H54 (cell line): ENCODE data around the gene KPNA5.

ENCODE experiments used
- DNase-seq: peaks from one replicate; pipeline ENCODE4 v3.0.0; 2011; ENCODE audit warnings: low spot score, mixed read lengths; ENCODE audit not compliant: insufficient read length
- FAIRE-seq: peaks from 3 replicates; lab custom pipeline; 2011; peaks lifted over from hg19 to GRCh38; lab: Jason Lieb, UNC
- POLR2A ChIP-seq: IDR thresholded peaks from 2 replicates; pipeline ENCODE4 v1.6.1; 2011; ENCODE audit warnings: low read depth, mild to moderate bottlenecking, low read length

Gene KPNA5

GRCh38 chr6:116741571-116741970, 60.6 kb downstream of the KPNA5 start:
- FAIRE-seq (no peak), DNase-seq (no peak)
- no peak for TF ChIP-seq POLR2A

DNA sequence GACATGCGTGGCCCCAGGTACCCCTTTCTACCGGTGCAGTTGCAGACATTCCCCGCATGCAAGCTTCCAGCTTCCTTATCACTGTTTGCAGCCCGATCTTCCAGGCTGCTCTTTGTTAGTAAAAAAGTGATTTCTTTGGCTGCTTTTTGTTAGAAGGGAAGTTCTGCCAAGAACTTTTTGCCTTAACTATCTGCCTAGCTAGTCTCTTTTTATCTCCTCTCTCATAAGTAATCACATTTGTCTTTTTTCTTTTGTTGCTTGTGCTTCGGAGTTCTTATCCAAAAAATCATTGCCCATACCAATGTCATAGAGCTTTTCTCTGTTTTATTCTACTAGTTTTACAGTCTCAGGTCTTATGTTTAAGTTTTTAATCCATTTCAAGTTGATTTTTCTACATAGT, 64.2 kb downstream of the KPNA5 start:
- DNase-seq, result no peak
- FAIRE-seq, result no peak
- no peak for TF ChIP-seq POLR2A

- TF ChIP-seq POLR2A, result no peak
- FAIRE-seq (no peak), DNase-seq (no peak)
Observed at GRCh38 chr6:116761779-116762178, 80.8 kb downstream of the KPNA5 start.

DNA sequence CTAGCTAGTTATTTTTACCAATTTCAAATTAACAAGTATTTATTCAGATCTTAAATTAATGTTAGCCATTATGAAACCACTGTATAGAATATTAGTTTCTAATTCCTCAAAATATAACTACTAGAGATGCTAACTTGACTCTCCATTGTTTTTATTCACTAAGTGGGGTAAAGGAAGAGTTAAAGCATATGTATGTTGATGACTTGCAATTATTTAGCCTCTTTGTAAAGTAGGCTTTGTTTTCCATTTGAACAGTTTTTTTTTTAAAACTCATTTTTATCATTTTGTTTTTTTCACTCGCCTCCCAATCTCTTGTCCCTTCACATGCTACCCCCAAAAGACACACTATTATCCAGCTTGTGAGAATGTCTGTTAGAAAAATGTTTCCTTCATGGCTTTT, 81.2 kb downstream of the KPNA5 start:
- DNase-seq, result no peak
- TF ChIP-seq POLR2A, result no peak
- FAIRE-seq, result no peak

- FAIRE-seq (no peak), DNase-seq (no peak)
- TF ChIP-seq POLR2A, result no peak
Observed at GRCh38 chr6:116763048-116763447, 82.0 kb downstream of the KPNA5 start.

DNA sequence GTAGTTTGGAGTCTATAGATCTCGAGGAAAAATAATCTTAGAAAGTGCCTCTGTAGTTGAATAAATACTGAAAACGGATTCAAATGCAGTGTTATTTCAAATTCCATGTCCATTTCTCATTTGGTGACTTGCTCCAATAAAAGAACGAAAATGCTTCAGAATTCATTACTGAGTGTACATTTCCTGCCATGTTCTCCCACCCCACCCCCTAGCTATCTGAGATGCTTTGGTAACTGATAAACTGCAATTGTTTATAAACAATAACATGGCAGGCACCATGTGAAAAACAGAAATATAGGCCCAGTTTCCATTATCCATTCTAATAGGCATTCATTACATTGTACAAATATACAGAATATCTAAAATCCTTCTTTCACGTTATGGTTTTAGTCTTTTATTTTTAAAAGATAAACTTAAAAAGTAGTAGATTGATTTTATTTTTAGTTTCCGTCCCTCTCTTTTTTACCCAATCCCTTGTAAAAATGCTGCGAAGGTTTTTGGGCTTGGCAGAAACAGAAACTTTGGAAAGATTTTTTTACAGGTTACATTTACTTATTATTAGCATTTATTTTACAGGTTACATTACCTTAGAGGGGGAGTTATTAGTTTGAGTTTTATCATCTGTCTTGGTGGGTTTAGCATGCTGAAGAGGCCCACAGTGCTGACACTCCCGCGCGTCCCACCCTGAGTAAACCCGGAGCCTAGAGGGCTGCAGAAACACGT, 83.1 kb downstream of the KPNA5 start:
- TF ChIP-seq POLR2A, result no peak
- FAIRE-seq, result no peak

GRCh38 chr6:116764629-116764960, 83.6 kb downstream of the KPNA5 start:
- DNase-seq, result no peak
- FAIRE-seq, result no peak
- no peak for TF ChIP-seq POLR2A

More for the DNA sequence above, 83.1 kb downstream of the KPNA5 start:
- DNase-seq, result no peak

- DNase-seq, result no peak
- FAIRE-seq, result no peak
- TF ChIP-seq POLR2A, result no peak
Observed at GRCh38 chr6:116764961-116765841, 84.2 kb downstream of the KPNA5 start, which contains the start of gene FAM162B. TSS of gene FAM162B (minus strand) at chr6:116765719. CDS start at chr6:116765576, 143 bp downstream.

DNA sequence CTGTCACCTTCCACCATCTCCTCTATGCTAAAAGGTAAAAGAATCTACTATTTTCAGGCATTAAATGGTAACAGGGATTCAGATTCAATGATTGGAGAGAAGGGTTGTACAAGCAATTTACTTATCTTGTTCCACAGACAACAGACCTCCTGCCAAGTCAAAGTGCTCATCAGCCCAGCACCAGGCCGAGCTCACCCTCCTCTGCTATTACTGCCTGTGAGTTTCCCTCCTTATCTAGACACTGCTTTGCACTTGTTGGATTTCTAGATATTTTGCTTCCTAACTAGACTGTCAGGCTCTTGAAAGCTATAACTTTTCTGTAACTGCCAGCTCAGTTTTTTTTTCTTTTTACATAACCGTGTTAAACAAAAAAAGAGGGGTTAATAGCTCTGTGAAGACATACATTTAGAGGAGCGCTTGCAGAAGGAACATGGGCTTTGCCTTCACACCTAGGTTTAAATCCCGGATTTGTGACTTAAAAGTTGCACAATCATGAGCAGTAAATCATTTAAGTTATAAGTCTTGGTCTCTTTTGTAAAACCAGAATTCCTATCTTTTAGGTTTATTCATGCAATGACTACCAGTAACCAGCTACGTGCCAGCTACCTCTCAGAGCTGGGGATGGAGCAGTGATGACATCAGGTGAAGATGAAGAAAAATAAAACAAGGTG, 85.6 kb downstream of the KPNA5 start:
- TF ChIP-seq POLR2A, result no peak
- DNase-seq, result no peak
- FAIRE-seq, result no peak

DNA sequence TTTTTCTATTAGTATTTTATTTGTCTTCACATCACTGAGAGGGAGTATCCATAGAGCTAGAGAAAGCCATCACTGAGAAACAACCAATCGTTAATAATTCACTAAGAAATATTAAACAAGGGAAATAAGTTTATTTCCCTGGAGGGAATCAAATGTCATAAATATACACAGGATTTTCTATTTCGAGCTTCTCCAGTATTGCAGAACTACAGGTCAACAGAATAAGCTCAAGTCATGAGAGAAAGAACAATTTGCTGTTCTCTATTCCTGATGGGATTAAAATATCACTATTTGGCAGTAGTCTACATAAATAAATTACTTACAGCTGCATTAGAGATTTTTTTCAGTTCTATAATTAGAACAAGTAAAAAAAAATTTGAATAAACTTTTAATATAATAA, 86.7 kb downstream of the KPNA5 start:
- no peak for TF ChIP-seq POLR2A
- DNase-seq (no peak), FAIRE-seq (no peak)

DNA sequence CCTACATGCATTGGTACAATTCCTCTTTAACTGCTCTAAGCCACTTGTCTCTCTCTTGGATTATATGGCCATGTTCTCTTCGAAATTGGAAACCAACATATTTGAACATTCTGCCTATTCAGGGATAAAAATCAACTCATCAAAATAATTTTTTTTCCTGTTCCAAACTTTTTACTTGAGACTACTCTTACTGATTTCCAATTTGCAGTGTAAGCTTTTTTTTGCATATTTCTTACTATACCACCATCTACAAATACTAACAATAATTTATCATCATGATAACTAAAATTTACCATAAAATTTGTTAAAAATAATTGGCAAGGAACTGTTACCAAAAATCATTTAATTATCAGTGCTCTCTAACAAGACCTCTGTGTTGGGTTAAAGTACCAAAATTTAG, 91.4 kb downstream of the KPNA5 start:
- DNase-seq, result no peak
- FAIRE-seq, result no peak

DNA sequence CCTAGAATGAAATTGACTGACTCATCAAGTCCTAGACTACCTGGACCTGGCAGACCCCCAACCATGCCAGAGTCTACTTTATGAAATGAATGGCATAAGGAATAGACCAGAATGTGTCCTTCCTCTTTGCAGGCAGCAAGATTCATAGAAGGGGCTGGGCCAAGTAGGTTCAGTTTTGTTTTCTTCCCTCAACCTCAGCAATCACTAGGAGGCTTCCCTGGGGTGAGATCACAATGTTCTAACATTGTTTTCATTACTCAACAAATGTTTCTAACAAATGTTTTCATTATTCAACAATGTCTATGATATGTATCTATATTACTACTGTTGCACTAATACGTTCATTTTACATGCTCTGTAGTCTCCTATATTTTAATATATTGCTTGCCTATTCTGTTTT, 92.9 kb downstream of the KPNA5 start:
- no peak for DNase-seq
- TF ChIP-seq POLR2A, result no peak

More for the DNA sequence above, 91.4 kb downstream of the KPNA5 start:
- no peak for TF ChIP-seq POLR2A

DNA sequence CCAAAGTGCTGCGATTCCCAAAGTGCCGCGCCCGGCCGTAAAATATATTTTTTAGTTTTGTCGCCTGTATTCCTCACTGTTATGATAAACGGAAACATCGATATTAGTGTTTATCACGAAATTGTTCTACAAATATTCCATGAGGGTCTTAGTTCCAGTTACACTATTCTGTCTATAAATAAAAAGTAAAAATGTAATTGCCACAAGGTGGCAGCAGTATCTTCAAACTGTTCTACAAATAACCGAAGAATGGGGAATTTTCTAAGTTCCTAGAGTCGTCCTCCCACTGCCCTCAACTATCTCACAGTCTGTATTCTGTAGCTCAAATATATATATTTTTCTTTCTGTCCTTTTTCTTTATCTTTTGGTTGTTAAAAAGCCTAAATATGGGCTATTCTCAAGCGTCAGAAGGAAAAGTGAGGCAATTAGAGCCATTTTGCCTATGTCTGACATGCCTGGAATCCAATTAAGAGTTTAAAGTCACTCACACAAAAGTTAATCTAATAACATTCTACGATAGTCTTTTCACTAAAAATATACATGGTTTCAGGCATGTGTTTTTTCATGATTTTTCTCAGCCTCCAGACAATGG, 98.7 kb downstream of the KPNA5 start:
- FAIRE-seq (no peak), DNase-seq (peak; percentile 2)
- TF ChIP-seq POLR2A, result no peak

More for the DNA sequence above, 92.9 kb downstream of the KPNA5 start:
- no peak for FAIRE-seq

GRCh38 chr6:116783852-116784251, 102.8 kb downstream of the KPNA5 start:
- DNase-seq, result no peak
- FAIRE-seq, result no peak
- TF ChIP-seq POLR2A, result no peak
